GM15510 (cell line): ENCODE measurements around the gene PTPRN2.

Experiments
- POLR2A ChIP-seq: IDR thresholded peaks from 3 replicates; pipeline ENCODE4 v1.6.1; 2011; ENCODE audit warnings: borderline replicate concordance; ENCODE audit not compliant: insufficient read length; ENCODE audit errors: extremely low read depth

The PTPRN2 gene

DNA sequence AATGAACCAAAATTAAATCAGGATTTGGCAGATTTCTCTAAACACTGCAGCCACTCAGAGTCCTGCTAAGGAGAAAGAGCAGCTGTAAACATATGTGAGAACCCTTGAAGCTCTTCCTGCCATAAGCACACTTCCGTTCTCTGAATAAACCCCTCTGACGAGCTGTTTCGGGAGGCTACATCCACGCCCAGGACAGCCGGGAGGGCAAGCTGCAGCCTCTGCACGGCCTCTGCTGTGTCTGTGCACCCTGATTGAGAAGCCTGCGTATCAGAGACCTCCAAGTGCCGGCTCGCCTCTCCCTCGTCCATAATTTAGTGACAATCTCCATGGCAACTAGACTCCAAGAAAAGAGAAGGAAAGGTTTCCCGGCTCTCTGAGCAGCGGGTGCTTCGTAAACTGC lies 114.4 kb downstream of the PTPRN2 start:
- no peak for TF ChIP-seq POLR2A

DNA sequence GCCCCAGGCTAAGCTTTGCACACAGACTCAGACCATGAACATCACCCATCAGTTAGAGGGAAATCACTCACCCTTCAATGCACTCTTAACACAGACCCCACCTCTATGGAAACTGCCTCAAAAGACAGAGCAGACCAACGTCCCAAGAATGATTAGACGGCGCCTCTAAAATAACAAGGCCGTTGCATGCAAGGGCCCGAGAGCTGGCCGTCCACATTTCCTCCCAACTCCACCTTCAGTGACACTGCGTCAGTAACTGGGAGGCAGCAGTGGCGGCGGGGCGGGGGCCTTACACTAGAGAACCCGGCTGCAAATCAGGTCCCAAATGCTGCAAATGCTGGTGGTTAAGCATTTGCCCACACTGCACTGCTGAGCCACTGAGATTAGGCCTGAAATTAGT lies 115.0 kb downstream of the PTPRN2 start:
- no peak for TF ChIP-seq POLR2A

DNA sequence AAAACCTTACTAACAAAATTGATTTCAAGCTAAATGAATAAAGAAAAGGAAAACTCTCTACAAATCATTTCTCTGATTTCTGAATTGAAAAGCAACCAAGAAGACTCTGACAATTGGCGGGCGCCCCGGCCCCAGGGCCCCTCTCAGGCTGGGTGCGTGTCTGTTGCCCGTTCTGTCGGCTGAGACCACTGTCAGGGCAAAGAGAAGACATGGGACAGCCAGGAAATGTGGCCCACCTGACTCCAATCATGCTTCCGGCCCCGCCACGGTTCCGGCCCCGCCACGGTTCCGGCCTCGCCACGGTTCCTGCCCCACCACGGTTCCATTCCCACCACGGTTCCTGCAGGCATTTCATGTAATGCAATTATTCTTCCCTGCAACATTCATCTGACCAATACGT lies 115.9 kb downstream of the PTPRN2 start:
- no peak for TF ChIP-seq POLR2A

DNA sequence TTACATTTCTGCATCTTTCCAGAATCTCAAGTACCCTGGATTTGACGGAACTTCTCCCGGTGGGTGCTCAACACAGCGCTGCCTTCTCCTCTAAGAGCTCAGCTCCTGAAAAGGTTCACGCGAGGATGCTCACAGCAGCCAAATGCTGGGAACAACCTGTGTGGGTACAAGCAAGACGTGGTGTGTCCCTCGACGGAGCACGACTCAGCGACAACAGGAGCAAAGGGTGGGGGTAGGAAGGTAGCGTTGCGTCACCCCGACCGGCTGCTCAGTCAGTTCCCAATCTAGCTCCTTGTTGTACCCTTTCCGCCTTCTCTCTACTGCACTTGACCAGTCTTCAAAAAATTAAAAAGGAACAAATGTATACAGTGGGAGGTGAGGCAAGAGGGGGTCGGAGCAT lies 117.3 kb downstream of the PTPRN2 start:
- no peak for TF ChIP-seq POLR2A

DNA sequence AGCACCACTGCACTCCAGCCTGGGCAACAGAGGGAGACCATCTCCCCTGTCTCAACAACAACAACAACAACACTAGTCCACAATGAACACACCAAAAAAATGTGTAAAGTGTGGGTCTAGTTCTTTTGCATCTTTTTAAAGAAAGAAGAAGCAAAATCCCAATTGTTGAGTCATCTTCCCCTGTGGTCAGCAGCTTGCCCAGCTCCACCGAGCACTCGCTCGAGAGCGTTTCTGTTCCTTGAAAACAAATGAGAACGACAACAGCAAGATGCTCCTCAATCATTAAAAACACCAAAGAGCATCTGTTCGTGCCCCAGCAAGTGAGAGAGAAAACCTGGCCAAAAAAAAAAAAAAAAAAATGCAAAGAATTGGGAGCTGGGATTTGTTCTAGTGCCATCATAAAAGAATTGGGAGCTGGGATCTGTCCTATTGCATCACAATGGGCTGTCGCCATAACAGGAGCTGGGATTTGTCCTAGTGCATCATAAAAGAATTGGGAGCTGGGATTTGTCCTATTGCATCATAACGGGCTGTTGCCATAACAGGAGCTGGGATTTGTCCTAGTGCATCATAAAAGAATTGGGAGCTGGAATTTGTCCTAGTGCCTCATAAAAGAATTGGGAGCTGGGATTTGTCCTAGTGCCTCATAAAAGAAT lies 118.1 kb downstream of the PTPRN2 start:
- TF ChIP-seq POLR2A, result no peak

DNA sequence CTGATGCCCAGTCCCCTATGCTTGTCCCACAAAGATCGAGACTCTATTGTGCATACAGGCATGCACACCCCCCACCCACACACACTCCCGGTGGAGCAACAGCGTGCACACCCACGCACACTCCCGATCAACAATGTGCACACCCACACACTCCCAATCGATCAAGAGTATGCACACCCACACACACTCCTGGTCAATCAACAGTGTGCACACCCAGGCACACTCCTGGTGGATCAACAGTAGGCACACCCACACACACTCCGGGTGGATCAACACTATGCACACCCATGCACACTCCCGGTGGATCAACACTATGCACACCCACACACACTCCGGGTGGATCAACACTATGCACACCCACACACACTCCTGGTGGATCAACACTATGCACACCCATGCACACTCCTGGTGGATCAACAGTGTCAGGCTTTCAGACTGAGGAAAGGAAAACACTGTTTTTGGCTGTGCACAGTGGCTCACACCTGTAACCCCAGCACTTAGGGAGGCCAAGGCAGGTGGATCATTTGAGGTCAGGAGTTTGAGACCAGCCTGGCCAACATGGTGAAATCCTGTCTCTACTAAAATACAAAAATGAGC lies 118.8 kb downstream of the PTPRN2 start:
- no peak for TF ChIP-seq POLR2A

DNA sequence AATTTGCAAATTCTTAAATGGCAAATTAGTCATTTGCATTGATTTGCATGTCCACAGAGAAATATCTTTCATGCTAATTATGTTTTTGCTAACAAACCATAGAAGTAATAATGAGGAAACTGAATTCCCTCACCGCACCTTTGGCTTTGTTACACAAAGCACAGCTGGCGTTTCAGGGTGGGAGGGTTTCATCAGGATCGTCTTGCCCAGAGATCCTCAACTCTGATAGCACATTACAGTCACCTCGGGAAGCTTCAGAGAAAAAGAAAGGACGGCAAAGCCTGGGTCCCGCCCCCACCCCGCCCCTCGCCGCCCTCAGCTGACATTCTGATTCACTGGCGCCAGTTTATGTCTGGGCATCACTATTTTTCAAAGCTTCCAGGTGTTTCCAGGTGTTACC lies 119.4 kb downstream of the PTPRN2 start:
- TF ChIP-seq POLR2A, result no peak

DNA sequence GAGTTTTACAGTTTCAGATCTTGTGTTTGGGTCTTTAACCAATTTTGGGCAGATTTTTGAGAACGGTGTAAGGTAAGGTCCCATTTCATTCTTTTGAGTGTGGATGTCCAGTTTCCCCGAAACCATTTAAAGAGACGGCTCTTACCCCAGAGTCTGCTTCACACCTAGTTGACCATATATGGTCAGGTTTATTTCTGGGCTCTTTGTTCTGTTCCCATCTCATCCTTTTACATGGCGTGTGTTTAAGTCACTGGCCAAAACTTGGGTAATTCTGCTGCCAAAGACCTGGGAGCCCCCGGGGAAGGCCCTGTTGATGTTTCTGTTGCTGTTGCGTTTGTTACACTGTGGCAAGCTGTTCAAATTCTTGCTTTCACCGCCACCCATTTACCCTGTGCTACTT lies 120.1 kb downstream of the PTPRN2 start:
- no peak for TF ChIP-seq POLR2A

DNA sequence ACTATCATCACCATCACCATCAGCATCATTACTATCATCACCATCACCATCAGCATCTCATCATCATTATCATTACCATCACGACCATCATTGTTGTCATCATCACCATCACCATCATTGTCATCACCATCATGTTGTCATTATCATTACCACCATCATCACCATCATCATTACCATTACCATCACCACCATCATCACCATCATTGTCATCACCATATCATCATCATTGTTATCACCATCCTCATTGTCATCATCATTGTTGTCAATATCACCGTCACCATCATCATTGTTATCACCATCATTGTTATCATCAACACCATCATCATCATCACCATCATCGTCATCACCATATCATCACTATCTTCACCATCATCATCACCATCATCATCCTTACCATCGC lies 124.3 kb downstream of the PTPRN2 start:
- no peak for TF ChIP-seq POLR2A

DNA sequence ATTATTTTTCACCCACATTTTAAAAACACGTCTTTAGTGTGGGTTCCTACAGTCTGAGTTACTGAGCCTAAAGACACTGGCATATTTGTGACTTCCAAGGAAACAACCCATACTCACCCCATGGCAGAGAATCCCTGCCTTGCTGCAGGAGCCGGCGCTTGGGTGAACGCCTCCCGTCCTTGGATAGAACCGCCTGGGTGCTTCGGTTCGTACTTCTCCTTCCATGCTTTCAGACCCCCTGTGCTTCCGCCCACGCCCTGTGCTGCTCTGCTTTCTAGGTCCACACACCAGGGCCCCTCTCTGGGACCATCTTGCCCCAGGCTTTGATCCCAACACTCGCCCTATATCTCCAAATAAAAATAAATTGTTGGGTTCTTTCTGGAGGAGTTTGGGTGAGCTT lies 125.8 kb downstream of the PTPRN2 start:
- no peak for TF ChIP-seq POLR2A

DNA sequence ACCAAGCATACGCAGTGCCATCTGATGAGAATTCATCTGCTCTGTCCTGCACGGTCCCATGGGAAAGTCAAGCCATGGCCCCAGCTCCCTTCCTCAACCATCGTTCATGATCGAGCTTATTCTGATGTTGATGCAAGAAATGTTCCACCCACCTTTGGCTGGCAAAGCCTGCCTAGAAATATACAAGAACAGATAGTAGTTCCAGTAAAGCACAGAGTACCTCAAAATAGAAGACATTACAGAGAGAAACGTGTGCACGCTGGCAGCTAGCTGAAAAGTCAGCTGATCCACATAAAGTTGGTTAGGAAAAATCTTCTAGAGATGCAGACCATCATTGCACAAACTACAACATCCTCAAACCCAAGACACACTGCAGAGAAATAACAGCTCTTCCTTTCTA lies 127.0 kb downstream of the PTPRN2 start:
- no peak for TF ChIP-seq POLR2A

DNA sequence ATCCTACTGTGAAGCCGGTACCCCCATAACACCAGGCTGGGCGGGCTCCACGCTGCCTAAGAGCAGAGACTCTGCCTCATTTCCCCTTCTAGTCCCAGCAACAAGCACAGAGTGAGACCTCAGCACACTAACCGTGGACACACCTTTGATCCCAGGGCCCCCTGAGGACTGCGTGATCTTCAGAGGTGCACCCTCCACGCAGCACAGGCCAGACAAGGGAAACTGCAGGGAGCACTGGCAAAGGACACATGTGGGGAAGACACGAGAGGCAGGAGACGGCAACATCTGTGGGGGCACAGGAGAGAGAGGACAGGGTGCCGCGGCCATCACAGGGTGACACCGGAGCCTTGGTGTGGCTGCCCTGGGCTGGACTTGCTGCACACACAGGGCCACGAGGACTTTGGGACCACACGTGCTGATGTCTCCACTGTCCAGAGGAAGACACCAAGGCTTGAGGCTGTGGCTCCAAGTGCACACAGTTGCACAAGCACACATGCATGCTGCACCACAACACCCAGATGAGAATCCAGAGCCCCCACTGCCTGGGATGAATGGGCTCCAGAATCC lies 128.8 kb downstream of the PTPRN2 start:
- no peak for TF ChIP-seq POLR2A

DNA sequence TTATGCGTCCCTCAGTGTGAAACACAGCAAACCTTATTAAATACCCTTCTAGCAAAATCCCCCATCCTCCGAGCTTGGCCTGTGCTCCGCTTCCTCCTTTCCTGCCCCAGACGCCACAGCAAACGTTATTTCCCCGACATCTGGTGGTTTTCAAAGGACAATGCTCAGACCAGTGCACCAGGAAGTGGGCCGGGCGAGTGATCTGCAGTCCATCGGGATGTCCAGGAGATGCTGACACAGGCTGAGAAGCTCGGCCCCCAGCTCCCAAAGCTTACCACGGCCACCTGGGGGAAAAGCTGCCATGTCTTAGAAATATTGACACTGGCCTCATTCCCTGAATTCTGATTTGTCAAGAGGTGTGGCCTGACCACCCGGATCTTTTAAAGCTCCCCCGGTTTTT lies 129.5 kb downstream of the PTPRN2 start:
- no peak for TF ChIP-seq POLR2A

DNA sequence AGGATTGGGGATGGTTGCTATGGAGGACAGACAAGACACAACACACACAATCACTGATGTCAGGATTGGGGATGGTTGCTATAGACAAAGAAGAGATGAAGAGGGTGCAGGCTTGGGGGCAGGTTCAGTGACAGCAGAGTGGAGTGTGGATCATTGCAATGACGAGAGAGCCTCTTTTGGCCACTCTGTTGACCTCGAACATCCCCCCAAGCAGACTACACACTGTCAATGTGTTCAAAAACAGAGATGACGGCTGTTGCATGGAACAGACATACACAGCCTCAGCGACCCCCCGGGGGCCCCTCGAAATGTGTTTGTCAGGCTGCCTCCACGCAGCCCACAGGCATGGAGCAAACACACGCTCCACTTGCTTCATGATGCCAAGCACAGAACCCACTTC lies 133.0 kb downstream of the PTPRN2 start:
- TF ChIP-seq POLR2A, result no peak

DNA sequence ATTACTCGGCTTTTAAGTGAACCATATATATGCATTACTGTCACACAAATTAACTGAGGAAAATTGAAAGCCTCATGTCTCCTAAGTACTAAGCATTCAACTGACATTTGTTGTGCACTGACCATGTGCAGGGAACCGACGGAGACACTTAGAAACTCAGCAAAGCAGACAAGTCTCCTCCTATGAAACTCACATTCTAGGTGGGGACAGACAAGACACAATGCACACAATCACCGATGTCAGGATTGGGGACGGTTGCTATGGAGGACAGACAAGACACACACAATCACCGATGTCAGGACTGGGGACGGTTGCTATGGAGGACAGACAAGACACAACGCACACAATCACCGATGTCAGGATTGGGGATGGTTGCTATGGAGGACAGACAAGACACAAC lies 134.0 kb downstream of the PTPRN2 start:
- TF ChIP-seq POLR2A, result no peak

DNA sequence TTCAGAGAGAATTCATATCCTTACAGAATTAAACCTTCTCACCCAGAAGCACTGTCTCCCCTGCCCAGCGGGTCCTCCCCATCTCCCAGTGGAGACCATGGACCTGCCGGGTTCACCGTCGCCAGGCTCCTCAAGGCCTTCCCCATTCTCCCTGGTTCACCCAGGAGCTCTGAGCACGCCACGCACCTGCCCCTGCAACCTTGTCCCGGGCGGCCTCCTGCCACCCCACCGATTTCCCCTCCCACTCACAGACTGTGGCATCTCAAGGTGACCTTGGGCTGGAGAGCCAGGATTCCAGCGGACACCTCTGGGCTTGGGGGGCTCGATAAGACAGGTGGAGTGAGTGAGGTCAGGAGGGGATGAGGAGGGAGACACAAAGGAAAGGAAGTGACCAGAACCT lies 135.3 kb downstream of the PTPRN2 start:
- no peak for TF ChIP-seq POLR2A
